Measurements from ENCODE around the gene CPVL. TPM values are rescaled to one million over a fixed set of nuclear protein-coding genes. Genes with fewer than 3 reads are reported as not detected.

The CPVL gene
- total and polyA plus RNA-seq, 2 donors (not counting 1 experiment from before 2014, with no cell fraction given), result 2.6 TPM; not detected in 1

DNA sequence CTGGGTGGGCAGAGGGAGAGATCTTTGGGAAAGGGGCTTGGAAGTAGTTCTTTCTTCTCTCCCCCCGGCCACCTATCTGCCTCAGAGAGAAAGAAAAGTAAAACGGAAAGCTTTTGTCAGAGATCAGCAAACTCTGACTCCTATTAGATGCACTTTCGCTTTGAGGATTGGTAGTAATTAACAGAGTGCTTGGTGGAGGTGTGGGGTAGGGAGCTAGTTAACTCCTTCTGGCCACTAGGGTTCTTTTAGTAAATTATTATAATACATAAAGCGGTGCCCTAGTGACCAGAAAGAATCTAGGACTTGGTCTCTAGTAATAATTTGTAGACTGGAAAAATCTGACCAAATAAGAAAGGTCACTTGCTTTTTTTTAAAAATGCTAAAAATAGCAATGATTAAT lies 54.6 kb downstream of the CPVL start:
- POLR2A ChIA-PET, result no interaction called here

More for the DNA sequence above, 54.6 kb downstream of the CPVL start:
- Histone ChIP-seq H4K20me1 (ENCODE audit: control insufficient read depth, insufficient read depth, low read length, poor library complexity, severe bottlenecking) (no peaks in the 10 kb centered on the region), H3K9me3 (ENCODE audit: control extremely low read depth in 1 of 3, control insufficient read depth in 2 of 3, insufficient read depth in 1 of 3, low read length in 2 of 3) (no peaks in the 10 kb centered on the region), H3K79me2 (ENCODE audit: control insufficient read depth, insufficient read depth, low read length) (no peaks in the 10 kb centered on the region), H3K4me2 (replicated peaks; ENCODE audit: low read depth, low read length, poor library complexity, severe bottlenecking) (peak overlapping the region; percentile 14), H3K27ac (ENCODE audit: low read length in 2 of 2) (no peak overlapping the region), H3K36me3 (replicated peaks in 1 of 2; ENCODE audit: control extremely low read depth in 1 of 2, control insufficient read depth in 1 of 2, extremely low read depth in 1 of 2, insufficient read depth in 2 of 2, low read length in 1 of 2) (no peaks in the 10 kb centered on the region), H3K4me1 (ENCODE audit: control insufficient read depth in 2 of 2, insufficient read depth in 2 of 2, low read length in 2 of 2) (peaks cover 3 to 10% of the 10 kb centered on the region in 2 donors), H3K9ac (ENCODE audit: low read length) (peak overlapping the region; percentile 27), H2AFZ (ENCODE audit: insufficient read depth, low read depth, low read length, poor library complexity, severe bottlenecking) (peak overlapping the region; percentile 46), H3K27me3 (replicated peaks in 1 of 4; ENCODE audit: control extremely low read depth in 1 of 4, control insufficient read depth in 3 of 4, insufficient read depth in 4 of 4, low read length in 3 of 4) (peaks cover 0 to 8% (median 1%) of the 10 kb centered on the region in 4 experiments), H3K4me3 (ENCODE audit: control extremely low read depth in 1 of 5, extremely low read depth in 1 of 5, insufficient read depth in 1 of 5, low read depth in 2 of 5, low read length in 4 of 5) (peak overlapping the region in 3 of 5 experiments; percentile 2 to 18 (median 10))
- TF ChIP-seq EZH2 (IDR thresholded peaks at IDR 0.05; ENCODE audit: borderline replicate concordance, insufficient read depth, low read depth, low read length, poor library complexity, severe bottlenecking), result no peak
- TF ChIP-seq, protein P1, sequence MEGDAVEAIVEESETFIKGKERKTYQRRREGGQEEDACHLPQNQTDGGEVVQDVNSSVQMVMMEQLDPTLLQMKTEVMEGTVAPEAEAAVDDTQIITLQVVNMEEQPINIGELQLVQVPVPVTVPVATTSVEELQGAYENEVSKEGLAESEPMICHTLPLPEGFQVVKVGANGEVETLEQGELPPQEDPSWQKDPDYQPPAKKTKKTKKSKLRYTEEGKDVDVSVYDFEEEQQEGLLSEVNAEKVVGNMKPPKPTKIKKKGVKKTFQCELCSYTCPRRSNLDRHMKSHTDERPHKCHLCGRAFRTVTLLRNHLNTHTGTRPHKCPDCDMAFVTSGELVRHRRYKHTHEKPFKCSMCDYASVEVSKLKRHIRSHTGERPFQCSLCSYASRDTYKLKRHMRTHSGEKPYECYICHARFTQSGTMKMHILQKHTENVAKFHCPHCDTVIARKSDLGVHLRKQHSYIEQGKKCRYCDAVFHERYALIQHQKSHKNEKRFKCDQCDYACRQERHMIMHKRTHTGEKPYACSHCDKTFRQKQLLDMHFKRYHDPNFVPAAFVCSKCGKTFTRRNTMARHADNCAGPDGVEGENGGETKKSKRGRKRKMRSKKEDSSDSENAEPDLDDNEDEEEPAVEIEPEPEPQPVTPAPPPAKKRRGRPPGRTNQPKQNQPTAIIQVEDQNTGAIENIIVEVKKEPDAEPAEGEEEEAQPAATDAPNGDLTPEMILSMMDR (IDR thresholded peaks at IDR 0.05), result no peak
- DNase-seq, result no peak
- Mint-ChIP-seq H3K4me3 (peak overlapping the region; percentile 60), H3K9me3 (ENCODE audit: insufficient read depth) (no peaks in the 10 kb centered on the region), H3K4me1 (peaks cover 13% of the 10 kb centered on the region), H3K27ac (no peak overlapping the region), H3K27me3 (peaks cover 37% of the 10 kb centered on the region)
- CTCF ChIA-PET, result interaction anchor here (1.3 to 1.5 kb wide), 2 partner anchors 164 to 170 kb away, joined by 3 to 4 read pairs; no protein-coding TSS in a partner anchor
- no peak for ATAC-seq (ENCODE audit: low read depth)
- no CpG with 5 or more reads among the region's 4 CpGs for WGBS (ENCODE audit: insufficient coverage)
- intact Hi-C loops (cut with micrococcal nuclease), result no loop called here

Measured in B cell (primary cell).